ENCODE measurements around the gene DUOX2. TPM values are rescaled to one million over a fixed set of nuclear protein-coding genes. Genes with fewer than 3 reads are reported as not detected.

The DUOX2 gene
- total RNA-seq, 1 donor from 2014 or later: not detected

GRCh38 chr15:45126535-45127158, 12.7 kb upstream of the DUOX2 start:
- Histone ChIP-seq H3K9me3 (ENCODE audit: low read depth) (no peaks in the 10 kb centered on the region), H3K9ac (no peak overlapping the region), H2AFZ (replicated peaks) (no peak overlapping the region), H3K4me3 (no peak overlapping the region), H3K79me2 (ENCODE audit: low read depth) (no peaks in the 10 kb centered on the region), H3K4me1 (peaks cover 5% of the 10 kb centered on the region), H3K27me3 (peaks cover 100% of the 10 kb centered on the region), H4K20me1 (ENCODE audit: low read depth) (peaks cover 12% of the 10 kb centered on the region), H3K27ac (no peak overlapping the region), H3K4me2 (no peak overlapping the region), H3K36me3 (no peaks in the 10 kb centered on the region), H3F3A (ENCODE audit: low read depth) (no peaks in the 10 kb centered on the region)
- TF ChIP-seq EZH2 (IDR thresholded peaks at IDR 0.05) (no peak), EZH2phosphoT487 (IDR thresholded peaks at IDR 0.05) (no peak), CTCF (IDR thresholded peaks at IDR 0.05) (peak; percentile 68)
- Mint-ChIP-seq H3K36me3 (no peaks in the 10 kb centered on the region), H3K27ac (no peak overlapping the region), H3K4me1 (no peaks in the 10 kb centered on the region), H3K4me3 (no peak overlapping the region), H3K27me3 (ENCODE audit: insufficient read depth, low read depth) (peaks cover 46% of the 10 kb centered on the region), H3K9me3 (no peaks in the 10 kb centered on the region)
- DNase-seq (ENCODE audit: low spot score): peak; percentile 32

- H3K9me3 ChIP-seq (ENCODE audit: low read depth): no peaks in the 10 kb centered on the region
- H3K4me1 ChIP-seq: no peaks in the 10 kb centered on the region
- H3K4me2 ChIP-seq: no peak overlapping the region
- peaks cover 27% of the 10 kb centered on the region for H3K27me3 Mint-ChIP-seq (ENCODE audit: insufficient read depth, low read depth)
- H3K27ac Mint-ChIP-seq: no peak overlapping the region
- no peaks in the 10 kb centered on the region for H3K36me3 Mint-ChIP-seq
- DNase-seq (ENCODE audit: low spot score): no peak
- no peak overlapping the region for H3K27ac ChIP-seq
- H3K4me1 Mint-ChIP-seq: no peaks in the 10 kb centered on the region
- peaks cover 97% of the 10 kb centered on the region for H3K27me3 ChIP-seq
- H2AFZ ChIP-seq (replicated peaks): no peak overlapping the region
- no peaks in the 10 kb centered on the region for H3K9me3 Mint-ChIP-seq
- no peak for TF ChIP-seq CTCF (IDR thresholded peaks at IDR 0.05)
- TF ChIP-seq EZH2phosphoT487 (IDR thresholded peaks at IDR 0.05): no peak
- TF ChIP-seq EZH2 (IDR thresholded peaks at IDR 0.05): no peak
- H3K36me3 ChIP-seq: no peaks in the 10 kb centered on the region
- no peak overlapping the region for H3K4me3 ChIP-seq
- peaks cover 6% of the 10 kb centered on the region for H4K20me1 ChIP-seq (ENCODE audit: low read depth)
- no peak overlapping the region for H3K9ac ChIP-seq
- H3K79me2 ChIP-seq (ENCODE audit: low read depth): no peaks in the 10 kb centered on the region
- H3K4me3 Mint-ChIP-seq: no peak overlapping the region
- H3F3A ChIP-seq (ENCODE audit: low read depth): no peaks in the 10 kb centered on the region
These were observed 9.4 kb upstream of the DUOX2 start for GRCh38 chr15:45123397-45123796.

- H3K27me3 ChIP-seq: peaks cover 97% of the 10 kb centered on the region
These were observed 8.7 kb upstream of the DUOX2 start for GRCh38 chr15:45122719-45123118.

More at GRCh38 chr15:45122719-45123118, 8.7 kb upstream of the DUOX2 start:
- Histone ChIP-seq H3K9me3 (ENCODE audit: low read depth) (no peaks in the 10 kb centered on the region), H3K36me3 (no peaks in the 10 kb centered on the region), H3K9ac (no peak overlapping the region), H2AFZ (replicated peaks) (no peak overlapping the region), H4K20me1 (ENCODE audit: low read depth) (no peaks in the 10 kb centered on the region), H3K27ac (no peak overlapping the region), H3F3A (ENCODE audit: low read depth) (no peaks in the 10 kb centered on the region), H3K4me1 (no peaks in the 10 kb centered on the region), H3K79me2 (ENCODE audit: low read depth) (no peaks in the 10 kb centered on the region), H3K4me3 (no peak overlapping the region), H3K4me2 (no peak overlapping the region)
- H3K4me1 Mint-ChIP-seq: peaks cover 4% of the 10 kb centered on the region
- H3K27me3 Mint-ChIP-seq (ENCODE audit: insufficient read depth, low read depth): peaks cover 25% of the 10 kb centered on the region
- DNase-seq (ENCODE audit: low spot score): no peak
- no peak overlapping the region for H3K4me3 Mint-ChIP-seq
- H3K27ac Mint-ChIP-seq: no peak overlapping the region
- no peaks in the 10 kb centered on the region for H3K9me3 Mint-ChIP-seq
- H3K36me3 Mint-ChIP-seq: no peaks in the 10 kb centered on the region
- TF ChIP-seq EZH2phosphoT487 (IDR thresholded peaks at IDR 0.05) (no peak), CTCF (IDR thresholded peaks at IDR 0.05) (no peak), EZH2 (IDR thresholded peaks at IDR 0.05) (no peak)
